ENCODE measurements around the gene PACS2. TPM values are rescaled to one million over a fixed set of nuclear protein-coding genes. Genes with fewer than 3 reads are reported as not detected.

The PACS2 gene
- total and polyA plus RNA-seq, 2 of the 4 experiments (the other 2 are of a cell fraction), result 15.6 to 32.2 TPM

GRCh38 chr14:105283899-105284298, 30.6 kb upstream of the PACS2 start:
- WGBS, 2 experiments (ENCODE audit: extremely low coverage in 2 of 2, insufficient read length in 1 of 2), result 77% methylated on average over 2 of the region's 15 CpGs; no CpG with 5 or more reads in 1 of the 2 experiments
- intact Hi-C loops (cut with micrococcal nuclease), result loop anchor here (5.0 kb wide), 1 partner anchor 68 kb away; no protein-coding TSS in a partner anchor
- BruUV-seq (replicated peaks), result no TSS peak
- Histone ChIP-seq H2BK15ac (ENCODE audit: low read depth, low read length) (no peak overlapping the region), H3K4me1 (ENCODE audit: control insufficient read depth, insufficient read depth, low read length) (no peaks in the 10 kb centered on the region), H3K27ac (ENCODE audit: insufficient read depth, low read length) (no peak overlapping the region), H3K56ac (ENCODE audit: extremely low read depth, insufficient read depth, low read length) (no peak overlapping the region), H3K14ac (replicated peaks; ENCODE audit: low read depth, low read length) (no peak overlapping the region), H2AFZ (replicated peaks; ENCODE audit: low read length, poor library complexity) (no peak overlapping the region), H4K8ac (ENCODE audit: low read depth in 2 of 2, low read length in 2 of 2) (no peak overlapping the region), H2BK120ac (ENCODE audit: low read depth, low read length) (no peak overlapping the region), H2AK5ac (ENCODE audit: low read depth, low read length) (no peak overlapping the region), H3K79me1 (ENCODE audit: low read depth in 1 of 2, low read length in 2 of 2) (peaks cover 14 to 53% of the 10 kb centered on the region in 2 experiments), H4K5ac (ENCODE audit: low read depth, low read length) (no peak overlapping the region), H4K91ac (ENCODE audit: insufficient read depth, low read depth, low read length) (no peak overlapping the region), H3K23ac (ENCODE audit: low read depth, low read length) (no peak overlapping the region), H3K9ac (ENCODE audit: low read depth, low read length) (no peak overlapping the region), H3K9me1 (ENCODE audit: insufficient read depth, low read length) (0 out of 2 replicates have a peak, but pooled peaks cover 3% of the 10 kb centered on the region), H3K4me2 (ENCODE audit: low read depth, low read length) (no peak overlapping the region), H3K4ac (ENCODE audit: low read depth, low read length) (no peak overlapping the region), H3K4me3 (ENCODE audit: insufficient read depth, low read depth, low read length) (no peak overlapping the region), H3K27me3 (ENCODE audit: control insufficient read depth, insufficient read depth, low read length) (no peaks in the 10 kb centered on the region), H3K36me3 (ENCODE audit: control insufficient read depth, insufficient read depth, low read length) (peaks cover 10% of the 10 kb centered on the region), H3K18ac (ENCODE audit: low read depth, low read length) (no peak overlapping the region), H2BK5ac (ENCODE audit: low read depth, low read length, poor library complexity, severe bottlenecking) (no peak overlapping the region), H4K20me1 (ENCODE audit: insufficient read depth, low read length) (peaks cover 52% of the 10 kb centered on the region), H3K9me3 (ENCODE audit: control insufficient read depth, insufficient read depth, low read length) (no peaks in the 10 kb centered on the region), H2BK20ac (ENCODE audit: low read depth, low read length) (no peak overlapping the region), H2AK9ac (replicated peaks; ENCODE audit: low read depth, low read length, poor library complexity) (no peak overlapping the region)
- in situ Hi-C loops (cut with MboI; ENCODE audit: low sequenced_read_pairs), result loop anchor here (5.0 kb wide), 1 partner anchor 82 kb away; no protein-coding TSS in a partner anchor
- TF ChIP-seq CHD1 (IDR thresholded peaks at IDR 0.05; ENCODE audit: low read depth, low read length), result no peak
- no peak for TF ChIP-seq BHLHE40 (IDR thresholded peaks at IDR 0.05; ENCODE audit: low read depth, low read length)
- TF ChIP-seq ELK1 (IDR thresholded peaks at IDR 0.05; ENCODE audit: borderline replicate concordance, low read depth, low read length), result no peak
- no peak for TF ChIP-seq RFX5 (IDR thresholded peaks at IDR 0.05; ENCODE audit: low read depth, low read length)
- no peak for TF ChIP-seq MAZ (IDR thresholded peaks at IDR 0.05; ENCODE audit: borderline replicate concordance, low read depth, low read length)
- no peak for TF ChIP-seq SMC3 (IDR thresholded peaks at IDR 0.05; ENCODE audit: low read depth, low read length)
- TF ChIP-seq NFE2L2 (IDR thresholded peaks at IDR 0.05; ENCODE audit: low read depth, low read length), result no peak
- no peak for TF ChIP-seq MAFK (IDR thresholded peaks at IDR 0.05; ENCODE audit: low read depth, low read length)
- no peak for TF ChIP-seq RCOR1 (IDR thresholded peaks at IDR 0.05; ENCODE audit: insufficient replicate concordance, low read length)
- no peak for TF ChIP-seq FOS (IDR thresholded peaks at IDR 0.05; ENCODE audit: low read depth, low read length)
- no peak for TF ChIP-seq MXI1 (IDR thresholded peaks at IDR 0.05; ENCODE audit: borderline replicate concordance, low read depth, low read length)
- no peak for TF ChIP-seq POLR2A (IDR thresholded peaks at IDR 0.05; ENCODE audit: low read depth, low read length)
- TF ChIP-seq RAD21 (IDR thresholded peaks at IDR 0.05; ENCODE audit: low read length), result no peak
- no peak for TF ChIP-seq USF2 (IDR thresholded peaks at IDR 0.05; ENCODE audit: low read depth, low read length)
- TF ChIP-seq CEBPB (IDR thresholded peaks at IDR 0.05; ENCODE audit: low read depth, low read length), result no peak
- no peak for TF ChIP-seq CTCF (conservative IDR thresholded peaks at IDR 0.05; ENCODE audit: low read depth, low read length)
- dilution Hi-C loops (cut with HindIII; ENCODE audit: low sequenced_read_pairs, unreplicated experiment), result no loop called here
- ChIA-PET POLR2A (ENCODE audit: unreplicated experiment) (no interaction called here), CTCF (interaction anchor here (0.6 kb wide), 1 partner anchor 40 kb away, joined by 8 read pairs; no protein-coding TSS in a partner anchor)
- ATAC-seq (ENCODE audit: low read depth), result no peak
- no peak for DNase-seq

Data from IMR-90 (cell line).